ENCODE results near the gene CGA. TPM values are rescaled to one million over a fixed set of nuclear protein-coding genes. Genes with fewer than 3 reads are reported as not detected.

Gene CGA
- total RNA-seq, 1 donor, result not detected

GRCh38 chr6:87074101-87074621 lies 20.7 kb downstream of the CGA start:
- no peak for DNase-seq (ENCODE audit: insufficient read length, low spot score, missing footprints)

GRCh38 chr6:87071683-87072082 lies 23.2 kb downstream of the CGA start:
- H3K4me1 ChIP-seq (ENCODE audit: insufficient read depth, low read length), result no peaks in the 10 kb centered on the region
- H2AFZ ChIP-seq (ENCODE audit: low read length), result no peak overlapping the region
- H4K20me1 ChIP-seq (ENCODE audit: insufficient read depth, low read length), result no peaks in the 10 kb centered on the region
- no peak overlapping the region for H3K27ac ChIP-seq (ENCODE audit: low read depth, low read length)
- no peaks in the 10 kb centered on the region for H3K9me3 ChIP-seq (ENCODE audit: low read depth, low read length)
- H3K36me3 ChIP-seq (ENCODE audit: insufficient read depth, low read length), result no peaks in the 10 kb centered on the region
- H3K4me3 ChIP-seq (ENCODE audit: insufficient read depth, low read length), result no peak overlapping the region
- no peaks in the 10 kb centered on the region for H3K79me2 ChIP-seq (ENCODE audit: insufficient read depth, low read length)
- no peak overlapping the region for H3K4me2 ChIP-seq (ENCODE audit: insufficient read depth, low read length)
- peaks cover 4% of the 10 kb centered on the region for H3K27me3 ChIP-seq (ENCODE audit: insufficient read depth, low read length)
- no peak for DNase-seq (ENCODE audit: insufficient read length, low spot score, missing footprints)
- no peak for TF ChIP-seq CTCF (IDR thresholded peaks at IDR 0.05; ENCODE audit: extremely low read depth, low read depth, low read length)

More at GRCh38 chr6:87074101-87074621, 20.7 kb downstream of the CGA start:
- H3K27ac ChIP-seq (ENCODE audit: low read depth, low read length), result no peak overlapping the region
- peaks cover 4% of the 10 kb centered on the region for H3K27me3 ChIP-seq (ENCODE audit: insufficient read depth, low read length)
- no peak for TF ChIP-seq CTCF (IDR thresholded peaks at IDR 0.05; ENCODE audit: extremely low read depth, low read depth, low read length)
- no peaks in the 10 kb centered on the region for H3K79me2 ChIP-seq (ENCODE audit: insufficient read depth, low read length)
- H2AFZ ChIP-seq (ENCODE audit: low read length), result no peak overlapping the region
- no peak overlapping the region for H3K4me2 ChIP-seq (ENCODE audit: insufficient read depth, low read length)
- H3K4me1 ChIP-seq (ENCODE audit: insufficient read depth, low read length), result no peaks in the 10 kb centered on the region
- no peaks in the 10 kb centered on the region for H3K36me3 ChIP-seq (ENCODE audit: insufficient read depth, low read length)
- no peaks in the 10 kb centered on the region for H3K9me3 ChIP-seq (ENCODE audit: low read depth, low read length)
- H4K20me1 ChIP-seq (ENCODE audit: insufficient read depth, low read length), result no peaks in the 10 kb centered on the region
- H3K4me3 ChIP-seq (ENCODE audit: insufficient read depth, low read length), result no peak overlapping the region

GRCh38 chr6:87070741-87071140 lies 24.2 kb downstream of the CGA start:
- H3K4me3 ChIP-seq (ENCODE audit: insufficient read depth, low read length), result no peak overlapping the region
- no peak for DNase-seq (ENCODE audit: insufficient read length, low spot score, missing footprints)
- H3K9me3 ChIP-seq (ENCODE audit: low read depth, low read length), result no peaks in the 10 kb centered on the region
- H2AFZ ChIP-seq (ENCODE audit: low read length), result no peak overlapping the region
- H3K27me3 ChIP-seq (ENCODE audit: insufficient read depth, low read length), result peaks cover 4% of the 10 kb centered on the region
- no peaks in the 10 kb centered on the region for H3K79me2 ChIP-seq (ENCODE audit: insufficient read depth, low read length)
- H3K27ac ChIP-seq (ENCODE audit: low read depth, low read length), result no peak overlapping the region
- H3K4me1 ChIP-seq (ENCODE audit: insufficient read depth, low read length), result no peaks in the 10 kb centered on the region
- no peaks in the 10 kb centered on the region for H4K20me1 ChIP-seq (ENCODE audit: insufficient read depth, low read length)
- no peak overlapping the region for H3K4me2 ChIP-seq (ENCODE audit: insufficient read depth, low read length)
- H3K36me3 ChIP-seq (ENCODE audit: insufficient read depth, low read length), result no peaks in the 10 kb centered on the region
- no peak for TF ChIP-seq CTCF (IDR thresholded peaks at IDR 0.05; ENCODE audit: extremely low read depth, low read depth, low read length)

GRCh38 chr6:87068795-87069194 lies 26.1 kb downstream of the CGA start:
- Histone ChIP-seq H2AFZ (ENCODE audit: low read length) (no peak overlapping the region), H4K20me1 (ENCODE audit: insufficient read depth, low read length) (no peaks in the 10 kb centered on the region), H3K4me2 (ENCODE audit: insufficient read depth, low read length) (no peak overlapping the region), H3K36me3 (ENCODE audit: insufficient read depth, low read length) (no peaks in the 10 kb centered on the region), H3K4me3 (ENCODE audit: insufficient read depth, low read length) (no peak overlapping the region), H3K27me3 (ENCODE audit: insufficient read depth, low read length) (peaks cover 4% of the 10 kb centered on the region), H3K79me2 (ENCODE audit: insufficient read depth, low read length) (no peaks in the 10 kb centered on the region), H3K27ac (ENCODE audit: low read depth, low read length) (no peak overlapping the region), H3K4me1 (ENCODE audit: insufficient read depth, low read length) (no peaks in the 10 kb centered on the region), H3K9me3 (ENCODE audit: low read depth, low read length) (no peaks in the 10 kb centered on the region)
- DNase-seq (ENCODE audit: insufficient read length, low spot score, missing footprints), result no peak
- TF ChIP-seq CTCF (IDR thresholded peaks at IDR 0.05; ENCODE audit: extremely low read depth, low read depth, low read length), result no peak
